NB4 (cell line): ENCODE data around the gene RAB24.

ENCODE experiments used
- POLR2A ChIP-seq: IDR thresholded peaks from 2 replicates; pipeline ENCODE4 v1.6.1; 2011; ENCODE audit warnings: mild to moderate bottlenecking; ENCODE audit not compliant: insufficient read length; ENCODE audit errors: extremely low read depth
- TF ChIP-seq, protein P1 (sequence below): IDR thresholded peaks from one replicate; pipeline ENCODE4 v1.5.1; 2012; ENCODE audit warnings: low read depth, low read length

DNA sequence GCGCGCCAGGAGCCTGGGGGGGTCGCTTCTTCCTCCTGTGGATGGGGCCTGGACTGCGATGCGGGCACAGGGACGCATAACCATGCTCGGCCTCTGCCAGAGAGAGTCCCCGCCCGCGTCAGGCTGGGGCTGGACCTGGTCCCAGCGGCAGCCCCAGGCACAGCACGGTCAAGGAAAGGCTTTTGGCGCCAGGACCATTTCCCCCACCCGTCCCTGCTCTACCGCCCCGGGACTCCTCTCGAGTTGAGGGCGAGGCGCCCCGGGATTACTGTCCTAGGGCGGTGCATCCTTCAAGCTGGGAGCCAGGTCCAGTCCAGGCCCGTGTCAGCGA lies 7.8 kb upstream of the RAB24 start:
- TF ChIP-seq POLR2A: no peak
- TF ChIP-seq, protein P1, sequence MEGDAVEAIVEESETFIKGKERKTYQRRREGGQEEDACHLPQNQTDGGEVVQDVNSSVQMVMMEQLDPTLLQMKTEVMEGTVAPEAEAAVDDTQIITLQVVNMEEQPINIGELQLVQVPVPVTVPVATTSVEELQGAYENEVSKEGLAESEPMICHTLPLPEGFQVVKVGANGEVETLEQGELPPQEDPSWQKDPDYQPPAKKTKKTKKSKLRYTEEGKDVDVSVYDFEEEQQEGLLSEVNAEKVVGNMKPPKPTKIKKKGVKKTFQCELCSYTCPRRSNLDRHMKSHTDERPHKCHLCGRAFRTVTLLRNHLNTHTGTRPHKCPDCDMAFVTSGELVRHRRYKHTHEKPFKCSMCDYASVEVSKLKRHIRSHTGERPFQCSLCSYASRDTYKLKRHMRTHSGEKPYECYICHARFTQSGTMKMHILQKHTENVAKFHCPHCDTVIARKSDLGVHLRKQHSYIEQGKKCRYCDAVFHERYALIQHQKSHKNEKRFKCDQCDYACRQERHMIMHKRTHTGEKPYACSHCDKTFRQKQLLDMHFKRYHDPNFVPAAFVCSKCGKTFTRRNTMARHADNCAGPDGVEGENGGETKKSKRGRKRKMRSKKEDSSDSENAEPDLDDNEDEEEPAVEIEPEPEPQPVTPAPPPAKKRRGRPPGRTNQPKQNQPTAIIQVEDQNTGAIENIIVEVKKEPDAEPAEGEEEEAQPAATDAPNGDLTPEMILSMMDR: no peak
